Ramos (cell line): Measurements from ENCODE around the gene BRIX1.
"Not testable (repeated sequence)": the region's sequence is repeated elsewhere in the genome, so short reads cannot be mapped to it uniquely, and the experiment has no call there.

Experiments
- in situ Hi-C: fragments of 300-500 bp; cut with MboI; formaldehyde crosslinking; loops from one replicate; pipeline ENCODE4 v1.14.3; 2022; ENCODE audit warnings: low sequenced_read_pairs; ENCODE audit not compliant: unreplicated experiment

The BRIX1 gene

DNA sequence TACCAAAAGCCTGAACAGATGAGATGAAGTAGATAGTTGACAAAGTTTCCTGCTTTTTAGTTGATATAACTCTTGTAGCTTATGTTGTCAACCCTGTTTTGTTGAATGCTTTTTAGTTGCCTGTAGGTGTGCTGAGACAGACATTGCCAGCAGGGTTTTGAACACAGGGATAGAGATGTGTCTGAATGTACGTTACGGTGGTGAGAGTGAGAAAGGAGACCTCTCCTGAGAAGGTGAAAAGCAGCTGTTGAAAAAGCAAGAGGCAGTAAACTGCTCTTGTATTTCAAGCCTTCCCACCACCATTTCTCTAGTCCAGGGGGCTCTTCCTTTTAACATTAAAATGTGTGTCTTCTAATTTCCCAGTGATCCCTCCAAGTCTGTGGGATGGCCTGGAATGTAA, 28.5 kb downstream of the BRIX1 start:
- in situ Hi-C loops, result no loop called here

DNA sequence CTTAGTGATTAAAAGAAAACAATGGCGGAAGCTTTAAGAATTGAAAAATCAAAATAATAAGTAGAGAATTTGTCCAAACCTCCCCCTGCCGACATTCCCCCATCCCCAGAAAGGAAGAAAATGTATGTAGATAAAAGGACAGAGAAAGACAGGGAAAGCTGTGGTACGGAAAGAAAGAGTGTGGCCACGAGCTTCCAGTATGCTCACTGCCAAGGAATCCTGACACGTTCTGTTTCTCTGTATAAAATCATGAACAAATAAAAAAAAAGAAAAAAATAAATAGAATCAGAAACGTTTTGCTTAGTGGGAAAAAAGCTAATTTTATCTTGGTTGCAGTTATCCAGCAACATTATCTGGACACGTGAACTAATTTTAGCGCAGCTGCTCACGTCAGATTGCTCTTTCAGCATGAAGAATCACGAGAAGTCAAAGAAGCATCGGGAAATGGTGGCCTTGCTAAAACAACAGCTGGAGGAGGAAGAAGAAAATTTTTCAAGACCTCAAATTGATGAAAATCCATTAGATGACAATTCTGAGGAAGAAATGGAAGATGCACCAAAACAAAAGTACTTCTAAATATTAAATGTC, 29.0 kb downstream of the BRIX1 start:
- in situ Hi-C loops, result no loop called here

GRCh38 chr5:34957321-34957720, 41.8 kb downstream of the BRIX1 start:
- in situ Hi-C loops, result no loop called here

DNA sequence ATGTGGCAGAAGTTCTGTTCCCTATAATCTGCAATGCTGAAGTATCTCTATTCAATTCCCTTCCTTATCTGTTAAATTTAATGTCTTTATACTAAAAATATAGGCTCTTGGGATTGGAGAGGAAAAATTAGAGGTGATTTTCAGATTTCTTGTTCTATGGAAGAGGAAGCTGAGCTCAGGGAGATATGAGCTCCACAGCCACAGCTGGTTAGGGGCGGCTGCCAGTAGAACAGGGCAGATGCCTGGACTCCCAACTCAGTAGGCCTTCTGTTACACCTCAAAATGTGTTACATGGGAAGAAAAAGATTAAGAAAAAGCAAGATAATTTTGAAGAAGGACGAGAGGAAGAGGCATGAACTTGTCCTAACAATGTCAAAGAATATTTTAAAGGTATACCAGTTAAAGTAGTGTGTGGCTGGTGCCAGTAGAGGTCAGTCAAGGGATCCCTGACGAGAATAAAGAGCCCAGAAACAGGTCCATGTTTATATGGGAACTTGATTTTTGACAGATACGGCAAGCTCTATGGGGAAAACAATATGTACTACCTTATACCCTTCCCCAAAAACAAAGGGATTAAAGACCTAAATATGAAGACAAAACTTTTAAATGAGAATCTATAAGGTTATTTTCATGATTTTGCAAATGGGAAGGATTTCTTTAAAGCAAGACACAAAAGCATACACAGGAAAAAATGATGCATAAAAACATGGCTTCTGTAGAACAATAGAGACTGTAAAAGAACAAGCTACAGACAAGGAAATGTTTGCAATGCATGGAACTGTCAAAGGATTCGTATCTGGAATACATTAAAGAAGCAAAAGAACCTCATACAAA, 42.6 kb downstream of the BRIX1 start:
- in situ Hi-C loops, result no loop called here

GRCh38 chr5:34959323-34959722, 43.8 kb downstream of the BRIX1 start:
- in situ Hi-C loops, result no loop called here

GRCh38 chr5:34967540-34967939, 52.0 kb downstream of the BRIX1 start:
- in situ Hi-C loops, result no loop called here

GRCh38 chr5:34968258-34968657, 52.7 kb downstream of the BRIX1 start:
- in situ Hi-C loops, result no loop called here

DNA sequence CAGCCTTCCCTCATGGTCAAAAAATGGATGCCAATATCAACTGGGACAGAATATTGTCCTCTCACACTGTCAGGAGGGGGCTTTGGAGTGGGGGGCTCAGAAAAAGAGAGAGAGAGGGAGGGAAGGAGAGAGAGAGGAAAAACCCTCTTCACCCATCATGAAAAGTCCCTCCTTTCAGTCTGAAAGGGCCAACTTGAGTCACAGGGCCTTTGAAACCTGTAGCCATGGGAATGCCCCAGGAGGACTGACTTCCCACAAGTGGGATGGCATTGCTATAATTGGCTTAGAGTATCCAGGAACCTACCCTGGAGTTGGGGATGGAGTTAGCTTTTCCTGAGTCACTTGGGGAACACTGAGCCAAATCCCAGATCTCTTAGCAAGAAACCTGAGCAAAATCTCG, 55.0 kb downstream of the BRIX1 start:
- in situ Hi-C loops, result no loop called here

- in situ Hi-C loops, result not testable (repeated sequence)
Measured at GRCh38 chr5:34971655-34972054, 56.1 kb downstream of the BRIX1 start.
